ENCODE results near the gene SAP25. TPM values are rescaled to one million over a fixed set of nuclear protein-coding genes. Genes with fewer than 3 reads are reported as not detected.
A peak's percentile ranks its signal among the peaks of the same experiment; 100 is the strongest.

SAP25 gene
- total and polyA plus RNA-seq, 2 experiments from 2014 or later = 3.8 to 4.1 TPM

DNA sequence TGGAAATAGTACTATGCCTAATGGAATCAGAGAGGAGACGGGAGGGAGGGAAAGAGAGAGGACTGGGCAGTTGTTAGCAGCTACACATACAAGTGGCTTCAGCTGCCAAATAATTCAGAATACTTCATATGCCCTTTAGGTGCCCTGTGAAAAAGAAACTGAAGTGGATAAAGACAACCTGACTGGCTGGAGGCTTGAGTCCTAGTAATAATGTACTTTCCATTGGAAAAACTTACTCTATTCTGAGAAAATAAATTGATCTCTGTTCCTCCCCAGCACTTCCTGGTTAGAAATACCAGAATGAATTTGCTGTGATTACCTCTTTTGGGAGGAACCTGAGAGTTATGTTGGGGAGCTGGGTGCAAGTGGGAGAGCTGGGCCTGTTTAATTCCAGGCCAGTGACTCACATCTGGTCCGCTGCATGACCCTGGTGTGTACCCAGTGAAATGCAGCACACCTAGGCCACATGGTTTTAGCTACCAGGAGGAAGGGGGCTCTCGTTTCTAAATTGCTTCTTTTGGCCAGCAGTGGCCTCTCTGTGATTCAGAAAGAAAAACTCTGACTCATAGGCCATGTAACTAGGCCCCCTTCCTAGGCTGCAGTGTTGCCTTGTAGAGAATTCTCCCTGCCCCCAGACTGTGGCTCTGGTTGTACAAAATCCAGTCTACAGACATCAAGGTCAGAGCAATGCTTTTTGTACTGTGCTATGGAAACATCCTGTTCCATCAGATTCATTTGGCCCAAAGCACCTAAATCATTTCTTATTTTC lies 28.2 kb downstream of the SAP25 start:
- Histone ChIP-seq H3K27me3 (ENCODE audit: insufficient read depth) (peaks cover 1% of the 10 kb centered on the region), H3K4me3 (no peak overlapping the region), H3K36me3 (ENCODE audit: insufficient read depth) (no peaks in the 10 kb centered on the region), H3K27ac (ENCODE audit: low read depth) (peak overlapping the region; percentile 58), H3K9me2 (ENCODE audit: insufficient read depth) (no peaks in the 10 kb centered on the region), H2AFZ (no peak overlapping the region), H4K20me1 (replicated peaks; ENCODE audit: insufficient read depth) (0 out of 2 replicates have a peak, but pooled peaks cover 2% of the 10 kb centered on the region), H3K4me1 (ENCODE audit: insufficient read depth) (peaks cover 53% of the 10 kb centered on the region), H3K79me2 (replicated peaks; ENCODE audit: insufficient read depth) (peaks cover 13% of the 10 kb centered on the region), H3K4me2 (peak overlapping the region; percentile 52), H3F3A (replicated peaks; ENCODE audit: low read depth) (peaks cover 16% of the 10 kb centered on the region; the same call in 1 of the 2 replicates)
- Mint-ChIP-seq H3K4me3 (no peak overlapping the region; the same call in 2 of the 3 replicates), H3K27me3 (ENCODE audit: insufficient read depth, low read depth, poor library complexity) (peaks cover 11% of the 10 kb centered on the region), H3K9me3 (no peaks in the 10 kb centered on the region), H3K4me1 (peaks cover 69% of the 10 kb centered on the region), H3K36me3 (ENCODE audit: low read depth) (peaks cover 4% of the 10 kb centered on the region), H3K27ac (peak overlapping the region; percentile 75)
- no peak for TF ChIP-seq ZNF114 (CRISPR knock-in tag; IDR thresholded peaks at IDR 0.05)
- TF ChIP-seq, protein P1, sequence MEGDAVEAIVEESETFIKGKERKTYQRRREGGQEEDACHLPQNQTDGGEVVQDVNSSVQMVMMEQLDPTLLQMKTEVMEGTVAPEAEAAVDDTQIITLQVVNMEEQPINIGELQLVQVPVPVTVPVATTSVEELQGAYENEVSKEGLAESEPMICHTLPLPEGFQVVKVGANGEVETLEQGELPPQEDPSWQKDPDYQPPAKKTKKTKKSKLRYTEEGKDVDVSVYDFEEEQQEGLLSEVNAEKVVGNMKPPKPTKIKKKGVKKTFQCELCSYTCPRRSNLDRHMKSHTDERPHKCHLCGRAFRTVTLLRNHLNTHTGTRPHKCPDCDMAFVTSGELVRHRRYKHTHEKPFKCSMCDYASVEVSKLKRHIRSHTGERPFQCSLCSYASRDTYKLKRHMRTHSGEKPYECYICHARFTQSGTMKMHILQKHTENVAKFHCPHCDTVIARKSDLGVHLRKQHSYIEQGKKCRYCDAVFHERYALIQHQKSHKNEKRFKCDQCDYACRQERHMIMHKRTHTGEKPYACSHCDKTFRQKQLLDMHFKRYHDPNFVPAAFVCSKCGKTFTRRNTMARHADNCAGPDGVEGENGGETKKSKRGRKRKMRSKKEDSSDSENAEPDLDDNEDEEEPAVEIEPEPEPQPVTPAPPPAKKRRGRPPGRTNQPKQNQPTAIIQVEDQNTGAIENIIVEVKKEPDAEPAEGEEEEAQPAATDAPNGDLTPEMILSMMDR (conservative IDR thresholded peaks at IDR 0.05; ENCODE audit: low read depth in 2 of 2) = peak in 1 of 2 experiments; percentile 8; a peak in 1 of 4 replicates
- DNase-seq (ENCODE audit: low spot score) (peak; percentile 71), ATAC-seq (peak; percentile 65)

DNA sequence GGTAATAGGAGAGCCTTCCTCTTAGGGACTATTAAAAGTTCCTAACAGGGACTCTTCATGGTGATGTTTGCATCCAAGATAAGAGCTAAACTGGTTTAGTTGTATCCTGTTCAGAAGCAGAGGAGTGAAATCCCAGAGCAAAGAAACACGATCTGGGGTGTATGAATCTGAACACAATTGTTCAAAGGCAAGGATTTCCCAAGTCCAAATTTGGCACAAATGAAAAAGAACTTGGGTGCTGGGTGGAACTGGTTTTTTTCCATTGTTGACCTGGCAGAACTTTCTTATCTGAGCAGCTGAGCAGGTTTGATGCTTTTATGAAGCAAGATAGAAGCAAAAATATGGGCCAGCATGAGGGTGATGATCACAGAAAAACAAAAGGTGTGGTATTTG lies 28.7 kb downstream of the SAP25 start:
- ATAC-seq = no peak

DNA sequence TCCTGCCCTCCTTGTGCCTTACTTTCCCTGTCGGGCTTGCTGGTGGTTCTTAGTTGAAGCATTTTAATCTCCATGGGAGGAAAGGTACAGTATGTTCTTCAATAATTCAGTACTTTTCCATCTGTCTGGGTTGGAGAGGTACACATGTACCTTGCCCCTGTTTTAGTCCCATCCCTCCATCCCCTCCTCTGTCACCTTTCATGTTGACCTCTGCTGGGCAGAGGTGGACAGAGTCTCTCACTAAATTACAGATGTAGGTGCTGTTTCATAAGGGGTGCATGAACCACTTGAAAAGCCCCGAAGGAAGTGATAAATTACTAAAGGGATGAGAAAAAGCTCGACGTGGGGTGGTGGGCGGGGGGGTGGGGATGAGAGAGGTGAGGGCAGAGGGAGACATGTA lies 29.3 kb downstream of the SAP25 start:
- H3K4me1 Mint-ChIP-seq = peaks cover 71% of the 10 kb centered on the region
- peaks cover 19% of the 10 kb centered on the region for H3K27me3 Mint-ChIP-seq (ENCODE audit: insufficient read depth, low read depth, poor library complexity)
- no peak overlapping the region for H3K27ac Mint-ChIP-seq
- Histone ChIP-seq H3K9me2 (ENCODE audit: insufficient read depth) (no peaks in the 10 kb centered on the region), H3K27ac (ENCODE audit: low read depth) (no peak overlapping the region), H3F3A (replicated peaks; ENCODE audit: low read depth) (peaks cover 16% of the 10 kb centered on the region; the same call in 1 of the 2 replicates), H3K79me2 (replicated peaks; ENCODE audit: insufficient read depth) (peaks cover 13% of the 10 kb centered on the region), H3K4me1 (ENCODE audit: insufficient read depth) (peaks cover 61% of the 10 kb centered on the region), H3K4me2 (no peak overlapping the region), H4K20me1 (replicated peaks; ENCODE audit: insufficient read depth) (0 out of 2 replicates have a peak, but pooled peaks cover 2% of the 10 kb centered on the region), H3K4me3 (no peak overlapping the region), H2AFZ (no peak overlapping the region), H3K27me3 (ENCODE audit: insufficient read depth) (peaks cover 10% of the 10 kb centered on the region), H3K36me3 (ENCODE audit: insufficient read depth) (no peaks in the 10 kb centered on the region)
- no peaks in the 10 kb centered on the region for H3K9me3 Mint-ChIP-seq
- H3K36me3 Mint-ChIP-seq (ENCODE audit: low read depth) = no peaks in the 10 kb centered on the region
- peak overlapping the region; percentile 15; the same call in 1 of the 3 replicates for H3K4me3 Mint-ChIP-seq
- ATAC-seq (no peak), DNase-seq (ENCODE audit: low spot score) (no peak)
- no peak for TF ChIP-seq JUNB (IDR thresholded peaks at IDR 0.05; ENCODE audit: unreplicated experiment)
- TF ChIP-seq, protein P2, sequence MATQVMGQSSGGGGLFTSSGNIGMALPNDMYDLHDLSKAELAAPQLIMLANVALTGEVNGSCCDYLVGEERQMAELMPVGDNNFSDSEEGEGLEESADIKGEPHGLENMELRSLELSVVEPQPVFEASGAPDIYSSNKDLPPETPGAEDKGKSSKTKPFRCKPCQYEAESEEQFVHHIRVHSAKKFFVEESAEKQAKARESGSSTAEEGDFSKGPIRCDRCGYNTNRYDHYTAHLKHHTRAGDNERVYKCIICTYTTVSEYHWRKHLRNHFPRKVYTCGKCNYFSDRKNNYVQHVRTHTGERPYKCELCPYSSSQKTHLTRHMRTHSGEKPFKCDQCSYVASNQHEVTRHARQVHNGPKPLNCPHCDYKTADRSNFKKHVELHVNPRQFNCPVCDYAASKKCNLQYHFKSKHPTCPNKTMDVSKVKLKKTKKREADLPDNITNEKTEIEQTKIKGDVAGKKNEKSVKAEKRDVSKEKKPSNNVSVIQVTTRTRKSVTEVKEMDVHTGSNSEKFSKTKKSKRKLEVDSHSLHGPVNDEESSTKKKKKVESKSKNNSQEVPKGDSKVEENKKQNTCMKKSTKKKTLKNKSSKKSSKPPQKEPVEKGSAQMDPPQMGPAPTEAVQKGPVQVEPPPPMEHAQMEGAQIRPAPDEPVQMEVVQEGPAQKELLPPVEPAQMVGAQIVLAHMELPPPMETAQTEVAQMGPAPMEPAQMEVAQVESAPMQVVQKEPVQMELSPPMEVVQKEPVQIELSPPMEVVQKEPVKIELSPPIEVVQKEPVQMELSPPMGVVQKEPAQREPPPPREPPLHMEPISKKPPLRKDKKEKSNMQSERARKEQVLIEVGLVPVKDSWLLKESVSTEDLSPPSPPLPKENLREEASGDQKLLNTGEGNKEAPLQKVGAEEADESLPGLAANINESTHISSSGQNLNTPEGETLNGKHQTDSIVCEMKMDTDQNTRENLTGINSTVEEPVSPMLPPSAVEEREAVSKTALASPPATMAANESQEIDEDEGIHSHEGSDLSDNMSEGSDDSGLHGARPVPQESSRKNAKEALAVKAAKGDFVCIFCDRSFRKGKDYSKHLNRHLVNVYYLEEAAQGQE (IDR thresholded peaks at IDR 0.05; ENCODE audit: unreplicated experiment) = no peak

More for the DNA sequence above, 28.7 kb downstream of the SAP25 start:
- Mint-ChIP-seq H3K27me3 (ENCODE audit: insufficient read depth, low read depth, poor library complexity) (peaks cover 15% of the 10 kb centered on the region), H3K36me3 (ENCODE audit: low read depth) (no peaks in the 10 kb centered on the region), H3K27ac (peak overlapping the region; percentile 75; the same call in 1 of the 2 replicates), H3K4me3 (no peak overlapping the region; the same call in 2 of the 3 replicates), H3K4me1 (peaks cover 71% of the 10 kb centered on the region), H3K9me3 (no peaks in the 10 kb centered on the region)
- no peaks in the 10 kb centered on the region for H3K9me2 ChIP-seq (ENCODE audit: insufficient read depth)
- peaks cover 16% of the 10 kb centered on the region; the same call in 1 of the 2 replicates for H3F3A ChIP-seq (replicated peaks; ENCODE audit: low read depth)
- peak overlapping the region; percentile 58; the same call in 1 of the 2 replicates for H3K27ac ChIP-seq (ENCODE audit: low read depth)
- H2AFZ ChIP-seq = no peak overlapping the region
- no peak overlapping the region for H3K4me3 ChIP-seq
- H3K27me3 ChIP-seq (ENCODE audit: insufficient read depth) = peaks cover 7% of the 10 kb centered on the region
- H3K79me2 ChIP-seq (replicated peaks; ENCODE audit: insufficient read depth) = peaks cover 13% of the 10 kb centered on the region
- no peaks in the 10 kb centered on the region for H3K36me3 ChIP-seq (ENCODE audit: insufficient read depth)
- TF ChIP-seq STAT1 (IDR thresholded peaks at IDR 0.05; ENCODE audit: unreplicated experiment) (no peak), EZH2phosphoT487 (IDR thresholded peaks at IDR 0.05; ENCODE audit: unreplicated experiment) (no peak), ZNF331 (CRISPR knock-in tag; IDR thresholded peaks at IDR 0.05; ENCODE audit: low read depth) (no peak)
- DNase-seq (ENCODE audit: low spot score) = no peak
- H3K4me2 ChIP-seq = peak overlapping the region; percentile 52
- 0 out of 2 replicates have a peak, but pooled peaks cover 2% of the 10 kb centered on the region for H4K20me1 ChIP-seq (replicated peaks; ENCODE audit: insufficient read depth)
- H3K4me1 ChIP-seq (ENCODE audit: insufficient read depth) = peaks cover 58% of the 10 kb centered on the region
